GM19351 (cell line): ENCODE measurements around the gene RAVER2.
A peak's percentile ranks its signal among the peaks of the same experiment; 100 is the strongest.
"Not testable (repeated sequence)": the region's sequence is repeated elsewhere in the genome, so short reads cannot be mapped to it uniquely, and the experiment has no call there.

Source experiments
- ATAC-seq: cut with Tn5 transposase; IDR thresholded peaks from one replicate; pipeline ENCODE4 v1.9.1; 2021; ENCODE audit warnings: mild to moderate bottlenecking, moderate library complexity; ENCODE audit not compliant: unreplicated experiment

RAVER2 gene, protein sequence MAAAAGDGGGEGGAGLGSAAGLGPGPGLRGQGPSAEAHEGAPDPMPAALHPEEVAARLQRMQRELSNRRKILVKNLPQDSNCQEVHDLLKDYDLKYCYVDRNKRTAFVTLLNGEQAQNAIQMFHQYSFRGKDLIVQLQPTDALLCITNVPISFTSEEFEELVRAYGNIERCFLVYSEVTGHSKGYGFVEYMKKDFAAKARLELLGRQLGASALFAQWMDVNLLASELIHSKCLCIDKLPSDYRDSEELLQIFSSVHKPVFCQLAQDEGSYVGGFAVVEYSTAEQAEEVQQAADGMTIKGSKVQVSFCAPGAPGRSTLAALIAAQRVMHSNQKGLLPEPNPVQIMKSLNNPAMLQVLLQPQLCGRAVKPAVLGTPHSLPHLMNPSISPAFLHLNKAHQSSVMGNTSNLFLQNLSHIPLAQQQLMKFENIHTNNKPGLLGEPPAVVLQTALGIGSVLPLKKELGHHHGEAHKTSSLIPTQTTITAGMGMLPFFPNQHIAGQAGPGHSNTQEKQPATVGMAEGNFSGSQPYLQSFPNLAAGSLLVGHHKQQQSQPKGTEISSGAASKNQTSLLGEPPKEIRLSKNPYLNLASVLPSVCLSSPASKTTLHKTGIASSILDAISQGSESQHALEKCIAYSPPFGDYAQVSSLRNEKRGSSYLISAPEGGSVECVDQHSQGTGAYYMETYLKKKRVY

DNA sequence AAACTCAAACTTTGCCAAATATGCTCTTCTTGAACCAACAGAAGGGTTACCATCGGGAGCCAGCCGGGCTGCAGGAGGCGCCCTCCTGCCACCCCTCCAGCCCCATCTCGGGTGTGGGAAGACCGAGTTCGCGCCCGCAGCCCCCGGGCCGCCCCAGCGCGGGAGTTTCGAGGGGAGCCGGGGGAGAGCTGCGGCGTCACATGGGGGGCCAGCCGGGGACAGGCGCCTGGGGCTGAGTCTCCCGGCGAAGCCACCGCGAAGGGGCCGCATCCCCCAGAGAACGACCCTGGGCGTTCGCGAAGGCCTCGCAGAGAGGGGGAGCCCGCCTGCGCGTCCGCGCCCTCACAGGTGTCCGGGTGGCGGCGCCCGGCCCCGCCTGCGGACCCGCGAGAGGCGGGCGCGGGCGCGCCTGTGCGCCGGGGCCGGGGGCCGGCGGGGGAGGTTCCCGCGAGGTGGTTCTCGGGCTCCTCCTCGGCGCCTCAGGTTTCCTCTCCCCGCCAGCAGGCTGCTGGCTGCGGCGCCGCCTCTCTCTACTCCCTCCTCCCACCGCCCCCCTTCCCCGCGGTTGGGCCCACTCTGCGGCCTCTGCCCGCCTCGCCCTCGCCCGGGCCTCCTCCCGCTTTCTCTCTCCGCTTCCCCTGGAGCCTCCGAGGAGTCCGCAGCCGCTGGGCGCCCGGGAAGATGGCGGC lies at the start of gene RAVER2:
RAVER2 (plus strand) TSS at position 584 of the 689 bp plus-strand sequence; CDS start at position 682, 98 bp downstream.
- ATAC-seq: peak; percentile 69

DNA sequence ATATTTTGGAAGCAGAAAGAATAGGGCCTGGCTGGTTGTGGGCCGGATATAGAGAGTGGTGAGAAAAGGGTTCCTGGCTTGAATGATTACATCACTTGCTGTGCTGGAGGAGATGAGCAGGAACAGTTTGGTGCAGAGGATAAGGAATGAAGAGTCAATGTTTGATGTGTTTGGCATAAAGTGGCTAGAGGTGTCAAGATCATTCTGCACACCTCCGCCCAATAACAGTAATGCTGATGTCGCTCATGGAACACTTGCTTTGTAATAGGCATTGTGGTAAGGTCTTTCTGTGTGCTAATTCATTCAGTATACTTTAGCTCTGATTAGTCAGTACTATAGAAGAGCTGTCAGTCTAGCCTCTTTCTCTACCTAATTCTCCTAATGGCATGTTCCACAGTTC lies 48.0 kb upstream of the RAVER2 start:
- ATAC-seq: no peak

DNA sequence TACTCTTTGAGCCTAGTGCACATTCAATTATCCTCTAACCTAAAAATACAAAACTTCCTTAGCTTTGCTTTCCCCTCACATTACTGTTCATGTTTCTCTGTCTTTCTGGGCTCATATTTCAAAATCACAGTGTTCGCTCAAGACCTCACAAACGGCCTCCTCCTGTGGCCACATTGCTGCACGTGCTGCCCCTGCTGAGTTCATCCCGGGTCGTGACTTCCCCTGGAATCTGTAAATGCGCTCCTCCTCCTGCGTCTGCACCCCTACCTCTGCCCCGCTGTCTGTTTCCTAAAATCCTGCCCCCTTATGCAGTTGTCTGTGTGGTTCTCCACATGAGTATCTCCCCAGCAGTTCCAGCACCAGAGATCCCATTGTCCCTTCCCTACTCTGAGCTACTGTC lies 45.5 kb upstream of the RAVER2 start:
- ATAC-seq: no peak

DNA sequence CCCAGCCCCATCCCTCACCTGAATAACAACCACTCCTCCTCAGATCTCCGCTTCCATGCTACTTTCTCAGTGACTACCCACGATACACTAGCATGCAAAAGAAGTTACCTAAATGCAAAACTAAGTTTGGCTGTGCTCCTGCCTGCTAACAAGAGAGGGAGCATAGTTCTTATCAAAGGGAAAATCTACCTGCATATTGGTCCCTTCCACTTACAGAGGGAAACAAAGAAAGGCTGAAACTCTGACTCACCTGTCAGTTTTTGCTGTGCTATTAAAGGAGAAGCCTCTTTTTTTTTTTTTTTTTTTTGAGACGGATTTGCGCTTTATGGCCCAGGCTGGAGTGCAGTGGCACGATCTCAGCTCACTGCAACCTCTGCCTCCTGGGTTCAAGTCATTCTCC lies 43.8 kb upstream of the RAVER2 start:
- ATAC-seq: no peak

DNA sequence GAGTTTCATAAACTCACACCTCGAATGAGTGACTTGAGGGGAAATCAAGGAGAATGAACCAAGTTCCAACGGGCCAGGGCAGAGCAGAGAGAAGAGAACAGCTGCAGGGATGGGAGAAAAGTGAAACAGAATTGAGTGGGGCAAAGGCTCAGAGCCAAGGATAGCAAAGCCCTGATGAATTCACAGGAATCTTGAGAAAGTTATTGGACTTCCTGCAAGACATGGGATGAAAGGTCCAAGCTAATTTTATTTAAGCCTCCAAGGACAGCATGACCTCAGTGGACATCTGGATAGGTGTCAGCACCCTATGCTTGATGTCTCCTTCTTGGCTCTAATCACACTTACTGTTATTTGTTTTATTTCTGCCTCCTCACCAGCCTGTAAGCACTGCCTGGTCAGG lies 43.0 kb upstream of the RAVER2 start:
- no peak for ATAC-seq

DNA sequence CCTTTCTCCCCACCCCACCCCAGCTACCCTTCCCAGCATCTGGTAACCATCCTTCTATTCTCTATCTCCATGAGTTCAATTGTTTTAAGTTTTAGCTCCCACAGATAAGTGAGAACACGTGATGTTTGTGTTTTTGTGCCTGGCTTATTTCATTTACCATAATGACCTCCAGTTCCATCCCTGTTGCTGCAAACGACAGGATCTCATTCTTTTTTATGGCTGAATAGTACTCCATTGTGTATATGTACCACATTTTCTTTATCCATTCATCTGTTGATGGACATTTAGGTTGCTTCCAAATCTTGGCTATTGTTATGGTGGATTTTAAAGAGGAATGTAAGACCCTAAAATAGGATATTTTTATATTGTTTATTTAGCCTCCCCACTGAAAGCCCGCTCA lies 42.2 kb upstream of the RAVER2 start:
- ATAC-seq: not testable (repeated sequence)

DNA sequence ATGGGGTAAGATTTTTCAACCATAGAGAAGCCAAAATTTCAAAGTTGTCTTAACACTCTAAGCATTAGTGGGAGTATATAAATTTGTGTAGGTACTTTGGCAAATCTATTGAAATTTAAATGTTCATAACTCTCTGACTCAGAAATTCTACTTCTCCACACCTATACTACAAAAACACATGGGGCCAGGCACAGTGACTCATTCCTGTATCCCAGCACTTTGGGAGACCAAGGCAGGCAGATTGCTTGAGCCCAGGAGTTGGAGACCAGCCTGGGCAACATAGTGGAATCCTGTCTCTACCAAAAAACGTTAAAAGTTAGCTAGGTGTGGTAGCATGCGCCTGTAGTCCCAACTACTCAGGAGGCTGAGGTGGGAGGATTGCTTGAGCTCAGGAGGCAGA lies 41.3 kb upstream of the RAVER2 start:
- no peak for ATAC-seq

DNA sequence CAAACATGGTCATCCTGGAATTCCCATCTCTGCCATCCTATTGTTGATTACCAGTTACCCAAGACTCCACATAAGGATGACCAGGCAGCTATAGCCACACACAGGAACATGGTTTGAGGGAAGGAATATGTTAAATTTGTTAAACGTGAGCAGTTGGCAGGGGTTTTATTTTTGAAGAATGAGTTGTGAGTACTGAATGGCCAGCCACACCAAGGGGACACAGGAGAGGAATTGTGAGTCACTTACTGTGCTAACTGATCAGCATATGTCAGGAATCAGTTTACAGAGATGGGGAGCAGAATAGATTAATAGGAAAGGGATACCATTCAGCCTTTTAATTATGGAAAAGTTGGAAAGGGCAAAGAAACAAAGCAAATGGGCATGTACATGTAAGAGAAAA lies 39.3 kb upstream of the RAVER2 start:
- no peak for ATAC-seq

DNA sequence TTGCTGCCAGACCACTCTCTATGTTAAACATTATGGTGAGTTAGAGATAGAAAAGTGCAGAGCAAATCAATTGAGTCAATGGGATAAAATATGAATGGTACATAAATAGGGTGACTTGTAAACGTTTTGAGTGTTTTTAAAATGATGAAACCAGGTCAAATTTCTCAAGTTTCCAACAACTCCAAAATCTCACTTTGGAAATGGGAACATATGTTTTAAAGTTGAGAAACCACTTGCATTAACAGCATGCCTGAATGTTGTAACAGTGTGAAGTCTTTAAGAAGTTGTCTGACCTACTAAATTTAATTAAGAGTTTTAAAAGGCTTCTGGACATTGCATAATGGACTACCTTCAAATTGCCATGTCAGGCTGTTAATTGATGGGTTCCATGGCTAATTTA lies 33.6 kb upstream of the RAVER2 start:
- ATAC-seq: no peak

DNA sequence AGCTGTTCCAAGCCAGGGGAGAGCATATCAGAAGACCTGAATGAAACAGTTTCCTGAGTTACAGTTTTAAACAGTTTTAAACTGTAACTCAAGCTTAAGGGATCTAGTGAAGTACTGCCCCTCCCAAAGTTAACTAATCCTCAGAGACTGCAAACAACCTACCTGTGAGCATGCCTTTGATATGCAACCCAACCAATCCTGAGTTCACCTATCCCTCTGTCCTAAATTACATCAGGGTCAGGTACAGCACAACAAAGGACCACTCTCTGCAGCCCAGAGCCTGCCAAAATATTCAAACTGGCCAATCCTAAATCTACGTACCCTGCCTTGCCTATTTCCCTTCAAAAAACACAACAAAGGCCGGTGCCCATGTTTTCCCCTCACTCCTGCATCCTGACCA lies 32.8 kb upstream of the RAVER2 start:
- no peak for ATAC-seq

DNA sequence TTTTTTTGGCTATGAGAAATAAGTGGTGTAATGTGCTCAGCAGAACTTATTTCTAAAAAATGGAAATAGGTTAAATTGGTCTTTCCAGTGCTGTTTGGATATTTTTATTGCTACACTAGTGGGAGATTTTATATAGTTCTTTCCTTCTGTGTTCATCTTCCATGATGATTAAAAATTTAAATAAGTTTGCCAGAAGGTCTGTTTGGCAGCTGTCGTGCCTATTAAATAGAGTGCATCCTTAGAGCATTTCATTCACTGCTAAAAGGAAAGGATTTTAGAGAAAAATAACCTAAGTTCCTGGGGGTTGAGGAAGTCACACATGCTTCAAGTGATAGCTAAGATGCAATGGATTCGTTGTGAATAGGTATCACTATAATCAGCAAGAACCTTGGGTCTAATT lies 29.7 kb upstream of the RAVER2 start:
- no peak for ATAC-seq

DNA sequence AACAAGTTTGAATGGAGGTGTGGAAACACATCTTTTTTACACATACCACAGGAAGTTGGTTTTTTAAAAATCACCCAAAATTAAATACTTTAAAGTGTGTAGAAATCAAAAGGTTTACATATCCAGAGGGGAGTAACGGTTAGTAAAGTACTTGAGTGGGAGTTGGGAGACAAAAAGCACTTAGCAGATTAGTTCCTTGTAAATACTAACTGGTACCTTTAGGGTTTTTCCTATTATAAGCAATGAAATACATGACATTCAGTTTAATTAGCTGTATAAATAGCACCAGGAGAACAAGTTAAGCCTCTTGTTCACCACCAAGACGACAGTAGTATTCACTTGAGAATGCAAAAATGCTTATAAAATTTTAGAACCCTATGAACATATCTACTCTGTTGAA lies 23.7 kb upstream of the RAVER2 start:
- no peak for ATAC-seq

DNA sequence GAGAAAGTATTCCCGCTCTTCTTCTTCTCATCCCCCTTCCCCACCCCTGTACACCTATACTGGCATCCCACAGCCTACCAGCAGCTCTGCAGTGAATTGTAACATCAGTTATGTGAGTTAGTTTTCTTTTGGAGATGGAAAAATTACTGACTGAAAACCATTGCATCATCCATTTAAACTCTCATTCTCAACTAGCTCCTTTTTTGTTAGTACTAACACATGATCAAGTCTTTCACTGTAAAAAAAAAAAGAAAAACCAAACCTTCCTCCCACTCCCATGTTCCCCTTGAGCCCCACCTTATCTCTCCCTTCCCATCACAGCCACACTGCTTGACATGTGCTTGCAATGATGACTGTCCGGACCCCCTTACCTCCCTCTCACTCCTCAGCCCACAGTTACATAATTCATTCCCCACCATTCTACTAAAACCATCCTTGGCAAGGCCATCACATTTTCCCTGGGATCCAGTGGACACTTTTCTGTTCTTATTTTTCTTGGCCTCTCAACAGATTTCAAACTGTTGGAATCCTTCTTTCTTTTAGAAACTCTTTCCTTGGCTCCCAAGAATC lies 23.2 kb upstream of the RAVER2 start:
- no peak for ATAC-seq

DNA sequence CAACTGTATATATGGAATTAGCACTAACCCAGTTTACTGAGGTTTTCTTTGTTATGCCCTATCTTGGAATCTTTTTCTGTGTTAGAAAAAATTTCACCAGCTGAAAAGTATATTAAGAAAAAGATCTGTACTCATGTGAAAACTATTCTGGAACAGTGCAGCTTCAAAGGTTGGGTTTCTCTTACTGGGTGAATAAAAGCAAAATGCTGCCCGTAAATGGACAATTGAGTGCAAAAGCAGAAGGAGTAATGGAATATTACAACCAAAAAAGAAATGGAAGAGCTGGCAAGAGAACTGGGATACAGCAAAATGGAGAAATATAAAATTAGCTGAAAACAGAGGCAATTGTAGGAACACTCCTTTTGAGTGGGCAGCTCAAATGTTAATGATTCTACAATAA lies 17.0 kb upstream of the RAVER2 start:
- no peak for ATAC-seq

DNA sequence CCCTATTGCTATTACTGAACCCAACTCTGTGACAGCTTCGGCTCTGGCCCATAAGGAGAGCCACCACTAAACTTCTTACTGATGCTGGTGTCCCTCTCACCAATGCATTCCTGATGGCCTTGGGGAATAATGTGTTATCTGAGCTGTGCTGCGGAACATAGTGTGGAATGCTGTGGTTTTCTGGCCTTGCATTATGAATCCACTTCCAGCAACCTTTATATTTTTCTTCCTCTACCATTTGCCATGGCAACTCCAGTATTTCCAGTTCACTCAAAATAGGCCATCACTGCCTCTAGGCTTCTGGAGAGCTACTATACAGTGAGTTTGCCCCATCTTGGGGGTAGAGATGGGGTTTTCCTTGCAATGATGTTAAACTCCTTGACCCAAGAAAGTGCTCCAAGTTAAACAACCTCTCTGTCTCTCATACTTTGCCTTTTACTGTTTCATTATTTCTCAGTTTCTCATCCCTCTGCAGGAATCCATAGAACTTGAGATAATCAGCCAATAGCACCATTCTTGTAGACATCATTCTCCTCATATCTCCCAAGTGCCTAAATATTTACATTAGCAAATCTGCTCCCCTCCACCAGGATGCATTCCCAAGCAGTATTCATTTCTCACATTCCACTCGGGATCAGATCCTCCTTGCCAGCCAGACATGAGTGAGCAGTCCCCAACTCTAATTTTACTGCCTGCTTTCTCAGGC lies 11.1 kb upstream of the RAVER2 start:
- no peak for ATAC-seq

DNA sequence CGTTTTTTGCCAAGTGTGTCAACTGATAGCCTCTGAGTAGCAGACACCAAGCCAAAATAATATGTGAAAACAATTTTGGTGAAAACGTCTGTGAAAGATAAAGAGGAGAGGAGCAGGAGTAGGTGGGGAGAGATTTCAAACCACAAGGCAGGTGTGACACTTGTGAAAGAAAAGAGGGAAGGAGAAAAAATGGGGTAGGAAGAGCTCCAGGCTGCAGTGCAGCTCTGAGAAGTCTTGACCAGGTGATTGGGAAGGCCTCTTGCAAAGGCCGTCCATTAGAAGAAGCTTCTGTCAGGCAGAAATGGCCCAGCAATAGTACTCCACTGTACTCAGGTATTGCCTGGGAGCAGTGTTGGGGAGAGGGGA lies 10.6 kb upstream of the RAVER2 start:
- no peak for ATAC-seq

DNA sequence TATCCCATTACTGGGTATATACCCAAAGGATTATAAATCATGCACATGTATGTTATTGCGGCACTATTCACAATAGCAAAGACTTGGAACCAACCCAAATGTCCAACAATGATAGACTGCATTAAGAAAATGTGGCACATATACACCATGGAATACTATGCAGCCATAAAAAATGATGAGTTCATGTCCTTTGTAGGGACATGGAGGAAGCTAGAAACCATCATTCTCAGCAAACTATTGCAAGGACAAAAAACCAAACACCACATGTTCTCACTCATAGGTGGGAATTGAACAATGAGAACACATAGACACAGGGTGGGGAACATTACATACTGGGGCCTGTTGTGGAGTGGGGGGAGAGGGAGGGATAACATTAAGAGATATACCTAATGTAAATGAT lies 4.2 kb upstream of the RAVER2 start:
- ATAC-seq: not testable (repeated sequence)

DNA sequence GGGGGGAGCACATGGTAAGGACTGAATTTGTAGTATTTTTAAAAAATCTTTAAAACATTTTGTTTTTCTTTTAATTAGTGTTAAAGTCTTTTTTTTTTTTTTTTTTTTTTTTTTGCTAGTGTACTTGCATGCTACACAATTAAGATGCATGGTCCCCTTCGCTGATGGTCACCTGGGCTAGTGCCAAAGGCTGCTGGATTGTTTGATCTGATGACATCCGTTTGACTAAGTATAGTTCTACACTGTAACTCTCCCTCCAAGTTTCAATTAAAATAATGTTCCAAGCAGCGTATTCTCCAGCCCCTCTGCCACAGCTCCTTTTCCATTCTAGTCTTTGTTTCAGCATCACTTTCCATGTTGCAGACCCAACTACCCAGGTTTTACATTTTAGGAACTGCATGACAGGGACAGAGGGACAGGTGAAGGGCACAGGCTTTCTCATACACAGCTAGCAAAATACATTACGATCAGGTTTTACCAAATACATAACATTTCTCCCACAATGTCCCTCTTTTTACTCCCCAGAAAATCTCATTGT lies 852 bp upstream of the RAVER2 start:
- no peak for ATAC-seq

DNA sequence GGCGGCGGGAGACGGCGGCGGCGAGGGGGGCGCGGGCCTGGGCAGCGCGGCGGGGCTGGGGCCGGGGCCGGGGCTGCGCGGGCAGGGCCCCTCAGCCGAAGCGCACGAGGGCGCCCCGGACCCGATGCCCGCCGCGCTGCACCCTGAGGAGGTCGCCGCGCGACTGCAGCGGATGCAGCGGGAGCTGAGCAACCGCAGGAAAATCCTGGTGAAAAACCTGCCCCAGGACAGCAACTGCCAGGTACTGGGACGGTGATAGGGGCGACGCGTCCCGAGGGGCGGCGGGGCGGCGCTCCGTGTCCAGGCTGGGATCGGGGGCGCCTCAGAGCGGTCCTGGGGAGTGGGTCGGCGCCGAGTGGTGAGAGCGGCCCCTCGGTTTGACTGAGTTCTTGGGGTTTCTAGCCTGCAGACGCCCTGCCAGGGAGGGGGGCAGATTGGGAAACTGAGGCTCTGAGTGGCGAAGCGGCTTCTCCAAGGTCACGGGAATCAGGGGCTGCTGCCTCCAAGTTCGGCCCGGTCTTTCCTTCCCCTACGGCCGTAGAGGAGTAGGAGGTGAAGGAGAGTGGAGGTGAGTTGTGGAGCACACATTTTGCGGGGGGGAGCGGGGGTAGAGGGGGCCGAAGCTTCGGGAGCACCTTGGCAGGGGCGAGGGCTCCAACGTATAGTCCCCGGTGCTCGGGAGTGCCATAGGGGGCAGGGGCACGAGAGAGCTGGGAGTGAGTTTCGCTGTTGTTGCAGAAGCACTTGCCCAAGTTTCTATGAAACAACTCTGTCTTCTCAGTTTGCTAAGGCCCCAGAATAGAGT lies 508 bp downstream of the RAVER2 start:
- peak; percentile 32 for ATAC-seq
